Lower lobe of right lung (tissue), 2 donors: ENCODE results near the gene GORASP2. TPM values are rescaled to one million over a fixed set of nuclear protein-coding genes. Genes with fewer than 3 reads are reported as not detected.

ENCODE experiments used
- ATAC-seq, 2 donors: fragments of 200-7000 bp; cut with Tn5 transposase; one replicate each; pipeline ENCODE4 v1.9.1; 2020 to 2022; ENCODE audit warnings: mild to moderate bottlenecking in 2 of 2, moderate library complexity in 2 of 2
- DNase-seq: peaks from one replicate; pipeline ENCODE4 v3.0.0-alpha.2; 2020
- H3K27ac ChIP-seq: fragments of 200-600 bp; one replicate; pipeline ENCODE4 v1.8.0; 2022
- H3K27me3 ChIP-seq: fragments of 200-600 bp; one replicate; pipeline ENCODE4 v1.8.0; 2022; ENCODE audit warnings: low read depth
- H3K36me3 ChIP-seq: fragments of 200-600 bp; one replicate; pipeline ENCODE4 v1.8.0; 2022; ENCODE audit warnings: mild to moderate bottlenecking
- H3K4me1 ChIP-seq: fragments of 200-600 bp; one replicate; pipeline ENCODE4 v1.8.0; 2022
- H3K4me3 ChIP-seq: fragments of 200-600 bp; one replicate; pipeline ENCODE4 v1.8.0; 2022; ENCODE audit warnings: mild to moderate bottlenecking
- H3K9me3 ChIP-seq: fragments of 200-600 bp; one replicate; pipeline ENCODE4 v1.8.0; 2022
- intact Hi-C: fragments of 100-400 bp; cut with DNase I; formaldehyde crosslinking; loops from one replicate; pipeline ENCODE4 v1.11.0; 2022
- total RNA-seq: library from RNA; stranded (reverse); fragmentation: NEBNext Ultra II Directional; extraction: Animal tissue kit (Norgen Biotek cat#: 25700); gene quantifications from one replicate; pipeline ENCODE4 v1.2.1, GENCODE V29; 2021
- TF ChIP-seq, protein P1 (sequence below): fragments of 200-600 bp; IDR thresholded peaks from one replicate; pipeline ENCODE4 v1.8.0; 2022; ENCODE audit warnings: antibody characterized with exemption, mild to moderate bottlenecking
- donor health status: DM: no; HTN: yes; CAD: no; lungs with severe emphysema.

The GORASP2 gene
- total RNA-seq, 1 donor from 2014 or later: 64.9 TPM

GRCh38 chr2:170930991-170931266, 1.9 kb downstream of the GORASP2 start:
- DNase-seq (no peak), ATAC-seq (no peak)
- Histone ChIP-seq H3K36me3 (no peaks in the 10 kb centered on the region), H3K4me1 (peaks cover 45% of the 10 kb centered on the region), H3K27ac (no peak overlapping the region), H3K9me3 (no peaks in the 10 kb centered on the region), H3K4me3 (peak overlapping the region; percentile 93), H3K27me3 (no peaks in the 10 kb centered on the region)
- TF ChIP-seq, protein P1, sequence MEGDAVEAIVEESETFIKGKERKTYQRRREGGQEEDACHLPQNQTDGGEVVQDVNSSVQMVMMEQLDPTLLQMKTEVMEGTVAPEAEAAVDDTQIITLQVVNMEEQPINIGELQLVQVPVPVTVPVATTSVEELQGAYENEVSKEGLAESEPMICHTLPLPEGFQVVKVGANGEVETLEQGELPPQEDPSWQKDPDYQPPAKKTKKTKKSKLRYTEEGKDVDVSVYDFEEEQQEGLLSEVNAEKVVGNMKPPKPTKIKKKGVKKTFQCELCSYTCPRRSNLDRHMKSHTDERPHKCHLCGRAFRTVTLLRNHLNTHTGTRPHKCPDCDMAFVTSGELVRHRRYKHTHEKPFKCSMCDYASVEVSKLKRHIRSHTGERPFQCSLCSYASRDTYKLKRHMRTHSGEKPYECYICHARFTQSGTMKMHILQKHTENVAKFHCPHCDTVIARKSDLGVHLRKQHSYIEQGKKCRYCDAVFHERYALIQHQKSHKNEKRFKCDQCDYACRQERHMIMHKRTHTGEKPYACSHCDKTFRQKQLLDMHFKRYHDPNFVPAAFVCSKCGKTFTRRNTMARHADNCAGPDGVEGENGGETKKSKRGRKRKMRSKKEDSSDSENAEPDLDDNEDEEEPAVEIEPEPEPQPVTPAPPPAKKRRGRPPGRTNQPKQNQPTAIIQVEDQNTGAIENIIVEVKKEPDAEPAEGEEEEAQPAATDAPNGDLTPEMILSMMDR: no peak
- intact Hi-C loops: no loop called here

DNA sequence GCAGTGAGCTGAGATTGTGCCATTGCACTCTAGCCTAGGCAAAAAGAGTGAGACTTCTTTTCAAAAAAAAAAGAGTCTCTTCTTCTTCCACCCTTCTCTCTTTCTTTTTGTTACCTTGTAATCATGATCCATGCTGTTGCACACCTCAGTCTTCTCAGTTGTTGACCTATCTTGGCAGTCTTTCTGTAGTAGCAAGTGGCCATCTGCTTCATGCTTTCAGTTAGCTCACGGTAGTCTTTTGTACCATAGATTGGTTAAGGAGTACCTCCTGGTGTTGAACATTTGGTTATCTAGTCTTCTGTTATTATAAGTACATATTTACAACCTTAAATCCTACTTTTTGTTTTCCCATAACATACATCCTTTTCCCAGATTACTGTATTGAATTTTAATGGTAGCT, 3.1 kb downstream of the GORASP2 start:
- TF ChIP-seq, protein P1: no peak
- Histone ChIP-seq H3K36me3 (peaks cover 4% of the 10 kb centered on the region), H3K4me1 (peaks cover 45% of the 10 kb centered on the region), H3K27ac (no peak overlapping the region), H3K4me3 (no peak overlapping the region), H3K27me3 (no peaks in the 10 kb centered on the region), H3K9me3 (no peaks in the 10 kb centered on the region)
- ATAC-seq (no peak), DNase-seq (no peak)
- intact Hi-C loops: no loop called here

DNA sequence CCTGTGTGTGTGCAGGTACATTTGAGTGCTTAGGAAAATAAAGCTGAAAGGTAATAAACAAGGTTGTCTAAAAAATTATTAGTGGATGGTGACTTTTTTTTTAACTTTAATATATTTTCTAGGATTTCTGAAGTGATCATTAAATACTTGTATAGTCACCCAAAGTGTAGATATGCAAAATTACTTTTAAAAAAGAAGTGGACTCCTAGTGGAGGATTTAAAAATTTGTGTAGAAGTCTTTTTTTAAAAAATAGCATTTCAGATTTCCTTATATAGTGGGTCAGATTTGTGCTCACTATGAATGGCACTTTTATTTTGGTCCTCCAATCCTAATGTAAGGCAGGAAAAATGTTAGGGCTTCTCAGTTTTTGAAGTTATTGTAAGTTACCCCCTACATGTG, 3.9 kb downstream of the GORASP2 start:
- TF ChIP-seq, protein P1: no peak
- Histone ChIP-seq H3K4me3 (no peak overlapping the region), H3K9me3 (no peaks in the 10 kb centered on the region), H3K27me3 (no peaks in the 10 kb centered on the region), H3K36me3 (peaks cover 11% of the 10 kb centered on the region), H3K4me1 (peaks cover 45% of the 10 kb centered on the region), H3K27ac (no peak overlapping the region)
- intact Hi-C loops: no loop called here
- no peak for DNase-seq
- no peak for ATAC-seq

GRCh38 chr2:170937709-170938379, 8.8 kb downstream of the GORASP2 start:
- ATAC-seq: no peak
- no peaks in the 10 kb centered on the region for H3K27me3 ChIP-seq
- no peaks in the 10 kb centered on the region for H3K9me3 ChIP-seq
- TF ChIP-seq, protein P1: no peak
- peaks cover 11% of the 10 kb centered on the region for H3K36me3 ChIP-seq
- intact Hi-C loops: no loop called here
- H3K4me1 ChIP-seq: peaks cover 28% of the 10 kb centered on the region
- no peak overlapping the region for H3K4me3 ChIP-seq
- no peak for DNase-seq
- no peak overlapping the region for H3K27ac ChIP-seq

- no peaks in the 10 kb centered on the region for H3K27me3 ChIP-seq
- intact Hi-C loops: no loop called here
- no peaks in the 10 kb centered on the region for H3K9me3 ChIP-seq
- ATAC-seq: no peak
- H3K4me3 ChIP-seq: no peak overlapping the region
- TF ChIP-seq, protein P1: no peak
- peaks cover 16% of the 10 kb centered on the region for H3K4me1 ChIP-seq
- DNase-seq: no peak
- H3K36me3 ChIP-seq: peaks cover 11% of the 10 kb centered on the region
- H3K27ac ChIP-seq: no peak overlapping the region
Measured at GRCh38 chr2:170940066-170940465, 11.0 kb downstream of the GORASP2 start.

DNA sequence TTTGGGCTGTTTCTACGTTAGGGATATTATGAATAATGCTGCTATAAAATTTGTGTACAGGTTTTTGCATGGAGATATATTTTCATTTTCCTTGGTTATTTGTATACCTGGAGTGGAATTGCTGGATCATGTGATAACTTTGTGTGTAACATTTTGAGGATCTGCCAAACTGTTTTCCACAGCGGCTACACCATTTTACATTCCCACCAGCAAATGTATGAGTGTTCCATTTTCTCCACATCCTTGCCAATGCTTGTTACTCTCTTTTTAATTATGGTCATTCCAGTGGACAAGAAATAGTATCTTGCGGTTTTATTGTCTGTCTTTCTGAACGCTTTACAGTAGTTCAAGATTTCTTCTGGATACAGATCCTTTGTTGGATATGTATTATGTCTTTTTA, 13.6 kb downstream of the GORASP2 start:
- H3K4me3 ChIP-seq: no peak overlapping the region
- no peaks in the 10 kb centered on the region for H3K9me3 ChIP-seq
- TF ChIP-seq, protein P1: no peak
- peaks cover 3% of the 10 kb centered on the region for H3K36me3 ChIP-seq
- no peak overlapping the region for H3K27ac ChIP-seq
- no peak for ATAC-seq
- no peaks in the 10 kb centered on the region for H3K27me3 ChIP-seq
- intact Hi-C loops: no loop called here
- DNase-seq: no peak
- H3K4me1 ChIP-seq: peaks cover 16% of the 10 kb centered on the region
